ENCODE results near the gene CHTOP.
"Not testable (repeated sequence)": the region's sequence is repeated elsewhere in the genome, so short reads cannot be mapped to it uniquely, and the experiment has no call there.

CHTOP gene

DNA sequence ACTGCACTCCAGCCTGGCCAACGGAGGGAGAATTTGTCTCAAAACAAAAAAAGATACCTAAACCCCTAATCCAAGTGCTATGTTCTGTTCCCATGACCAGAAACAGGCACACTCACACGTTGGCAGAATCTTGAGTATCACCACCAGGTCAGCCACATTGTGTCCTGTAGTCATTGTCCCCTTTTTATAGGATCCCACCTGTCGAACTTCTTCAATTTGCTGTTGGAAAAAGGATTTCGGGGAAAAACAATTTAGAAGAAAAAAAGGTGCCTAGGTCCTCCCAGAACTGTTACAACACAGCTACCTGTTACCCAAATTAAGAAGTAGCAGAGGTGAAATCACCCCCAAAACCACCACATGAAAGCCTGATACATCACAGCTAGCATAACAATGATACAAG is 33.6 kb downstream of the CHTOP start:
- DNase-seq = no peak

- DNase-seq = not testable (repeated sequence)
Measured at GRCh38 chr1:153668672-153669071, 34.8 kb downstream of the CHTOP start.

DNA sequence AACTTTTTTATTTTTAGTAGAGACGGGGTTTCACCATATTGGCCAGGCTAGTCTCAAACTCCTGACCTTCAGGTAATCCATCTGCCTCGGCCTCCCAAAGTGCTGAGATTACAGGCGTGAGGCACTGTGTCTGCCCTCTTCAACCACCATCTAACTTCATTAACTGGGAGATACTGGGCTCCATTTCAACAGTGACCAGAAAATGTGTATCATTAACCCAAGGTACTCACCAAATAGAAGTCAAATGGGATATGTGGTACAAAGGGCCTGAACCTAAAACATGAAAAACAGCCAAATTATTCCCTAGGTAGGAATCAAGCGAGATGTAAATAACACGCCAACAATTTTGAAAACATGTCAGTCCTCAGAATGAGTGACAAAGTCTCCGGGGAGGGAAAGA is 35.7 kb downstream of the CHTOP start:
- DNase-seq = no peak

DNA sequence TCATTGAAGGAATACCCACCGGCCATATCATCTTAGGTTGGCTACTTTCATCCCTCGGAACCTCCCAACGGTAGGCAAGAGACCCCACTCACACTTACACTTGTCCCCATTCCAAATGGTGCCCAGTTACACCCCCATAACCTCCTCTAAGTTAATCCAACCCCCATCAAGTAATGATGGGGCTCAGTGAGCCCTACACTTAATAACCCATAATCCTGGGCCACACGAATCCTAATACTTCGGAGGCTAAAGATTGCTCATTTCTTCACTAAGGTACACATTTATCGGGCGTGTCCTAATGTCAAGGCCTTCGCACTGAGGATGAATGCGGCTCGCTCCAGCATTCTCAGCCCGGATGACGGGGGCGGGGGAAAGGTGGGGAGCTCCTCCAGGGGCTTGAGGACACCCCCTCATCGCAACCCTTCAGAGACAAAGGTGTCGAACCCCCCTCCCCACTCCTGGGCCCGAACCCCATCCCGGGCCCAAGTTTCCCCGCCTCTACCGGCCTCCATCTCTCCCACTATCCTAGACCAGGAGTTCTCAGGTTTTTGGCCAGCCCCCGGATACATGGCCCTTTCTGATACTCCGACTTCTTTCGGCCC is 36.5 kb downstream of the CHTOP start:
- no peak for DNase-seq

- DNase-seq = peak; percentile 97 to 99
Measured at GRCh38 chr1:153670859-153671627, 37.2 kb downstream of the CHTOP start, which contains the start of gene ILF2. Gene ILF2 (minus strand): TSS chr1:153670993. CDS start chr1:153670922, 71 bp downstream.

DNA sequence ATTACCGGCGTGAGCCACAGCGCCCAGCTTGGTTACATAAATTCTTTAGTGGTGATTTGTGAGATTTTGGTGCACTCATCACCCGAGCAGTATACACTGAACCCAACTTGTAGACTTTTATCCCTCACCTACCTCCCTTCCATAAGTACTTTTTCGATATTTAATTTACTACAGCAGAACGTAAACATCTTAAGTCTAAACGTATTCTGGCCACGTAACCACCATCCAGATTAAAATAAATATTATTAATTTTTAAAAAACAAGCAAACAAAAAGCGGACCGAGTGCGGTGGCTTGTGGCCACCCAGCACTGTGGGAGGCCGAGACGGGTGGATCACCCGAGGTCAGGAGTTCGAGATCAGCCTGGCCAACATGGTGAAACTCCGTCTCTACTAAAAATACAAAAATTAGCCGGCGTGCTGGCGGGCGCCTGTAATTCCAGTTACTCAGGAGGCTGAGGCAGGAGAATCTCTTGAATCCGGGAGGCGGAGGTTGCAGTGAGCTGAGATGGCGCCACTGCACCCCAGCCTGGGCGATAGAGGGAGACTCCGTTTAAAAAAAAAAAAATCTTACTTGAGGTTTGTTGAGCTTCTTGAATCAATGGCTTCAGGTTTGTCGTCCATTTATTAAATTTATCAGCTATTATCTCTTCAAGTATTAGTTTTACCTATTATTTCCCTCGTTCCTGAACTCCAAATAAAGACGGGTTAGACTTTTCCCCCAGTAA is 37.9 kb downstream of the CHTOP start:
- DNase-seq = peak in 1 of 2 experiments; percentile 73

- DNase-seq = no peak
Measured at GRCh38 chr1:153673511-153673910, 39.6 kb downstream of the CHTOP start.

DNA sequence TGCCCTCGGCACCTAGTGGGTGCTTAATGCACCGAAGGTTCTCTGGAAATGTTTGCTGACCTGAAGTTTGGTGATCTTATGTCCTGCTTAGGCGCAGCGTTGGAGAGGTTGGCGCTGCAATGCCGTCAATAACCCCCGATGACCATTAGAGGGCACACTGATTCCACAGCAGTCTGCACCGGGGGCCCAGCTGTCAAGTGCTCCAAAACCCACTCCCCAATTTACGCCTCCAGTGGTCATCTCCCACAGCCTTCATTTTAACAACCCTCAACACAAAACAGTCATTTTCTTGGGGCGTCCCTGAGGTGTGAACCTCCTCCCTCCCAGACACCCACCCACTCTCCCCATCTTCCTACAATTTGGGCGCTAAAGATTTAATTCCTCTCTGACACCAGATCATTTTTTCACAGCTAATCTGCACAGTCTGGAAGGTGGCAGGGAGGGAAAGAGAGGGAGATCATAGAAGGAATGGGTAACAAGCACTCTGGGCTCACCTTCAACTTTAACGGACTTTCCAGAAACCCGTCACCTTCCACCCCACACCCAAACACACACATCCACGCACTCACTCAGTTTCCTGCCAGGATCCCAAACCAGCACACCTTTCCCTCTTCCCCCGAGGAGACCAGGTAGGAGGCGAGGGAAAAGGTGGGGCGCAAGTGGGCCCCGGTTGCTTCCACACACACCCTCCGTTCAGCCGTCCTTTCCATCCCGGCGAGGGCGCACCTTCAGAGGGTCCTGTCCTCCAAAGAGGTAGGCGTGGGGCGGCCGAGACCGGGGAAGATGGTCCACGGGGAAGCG is 44.1 kb downstream of the CHTOP start:
- peak in 1 of 2 experiments; percentile 51 for DNase-seq

- DNase-seq = peak in 1 of 2 experiments; percentile 19
Measured at GRCh38 chr1:153678519-153679336, 44.9 kb downstream of the CHTOP start, which contains the start of gene NPR1. Gene NPR1 (plus strand): TSS chr1:153678688. CDS start chr1:153679109, 421 bp downstream.

GRCh38 chr1:153679337-153680119 is 45.7 kb downstream of the CHTOP start:
- DNase-seq = no peak

GRCh38 chr1:153680120-153680403 is 46.2 kb downstream of the CHTOP start:
- no peak for DNase-seq

DNA sequence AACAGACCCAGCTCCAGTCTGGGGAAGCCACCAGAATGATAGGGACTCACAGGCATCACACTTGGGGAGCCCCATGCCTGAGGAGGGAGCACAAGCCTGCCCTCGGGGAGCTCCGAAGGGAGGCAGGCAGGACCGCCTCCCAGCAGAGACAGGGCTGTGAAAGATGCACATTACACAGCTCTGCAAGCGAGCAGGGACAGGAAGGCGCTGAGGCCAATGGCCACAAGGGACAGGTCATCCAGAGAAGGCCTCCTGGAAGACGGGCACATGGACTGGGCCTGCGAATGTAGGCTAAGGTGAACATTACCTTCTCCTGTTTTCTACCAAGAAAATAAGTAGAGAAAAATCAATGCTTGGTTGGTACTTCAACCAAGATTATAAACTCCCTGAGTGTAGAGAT is 48.9 kb downstream of the CHTOP start:
- no peak for DNase-seq

- no peak for DNase-seq
Measured at GRCh38 chr1:153683854-153684253, 50.0 kb downstream of the CHTOP start.

GRCh38 chr1:153684892-153685291 is 51.0 kb downstream of the CHTOP start:
- DNase-seq = no peak

- no peak for DNase-seq
Measured at GRCh38 chr1:153685544-153686340, 51.9 kb downstream of the CHTOP start.

DNA sequence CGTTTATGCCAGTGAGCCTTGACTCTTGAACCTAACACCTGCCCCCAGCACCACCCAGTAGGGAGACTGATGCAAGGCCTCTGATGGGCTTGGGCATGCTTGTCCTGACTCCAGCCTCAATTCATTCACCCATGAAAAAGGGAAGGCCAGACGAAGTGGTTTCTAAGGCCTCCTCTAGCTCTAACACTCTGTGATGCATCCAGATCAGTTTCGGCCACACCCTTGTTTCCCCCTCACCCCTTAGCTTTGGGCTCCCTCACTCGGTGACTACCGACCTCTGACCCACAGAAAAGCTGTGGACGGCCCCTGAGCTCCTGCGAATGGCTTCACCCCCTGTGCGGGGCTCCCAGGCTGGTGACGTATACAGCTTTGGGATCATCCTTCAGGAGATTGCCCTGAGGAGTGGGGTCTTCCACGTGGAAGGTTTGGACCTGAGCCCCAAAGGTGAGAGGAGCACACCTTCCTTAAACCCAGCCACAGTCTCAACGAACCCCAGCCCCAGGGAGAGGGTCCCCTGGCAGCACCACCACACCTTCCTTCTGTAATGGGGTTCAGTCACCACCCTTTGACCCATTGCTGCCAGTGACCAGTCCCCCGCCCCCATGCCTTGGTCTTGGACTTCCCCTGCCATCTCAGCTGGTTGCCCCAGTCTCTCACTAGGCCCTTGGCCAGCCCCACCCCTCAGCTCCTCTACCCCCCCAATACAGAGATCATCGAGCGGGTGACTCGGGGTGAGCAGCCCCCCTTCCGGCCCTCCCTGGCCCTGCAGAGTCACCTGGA is 53.7 kb downstream of the CHTOP start:
- DNase-seq = no peak

GRCh38 chr1:153688276-153688675 is 54.4 kb downstream of the CHTOP start:
- no peak for DNase-seq

GRCh38 chr1:153688736-153689328 is 55.0 kb downstream of the CHTOP start:
- DNase-seq = no peak

DNA sequence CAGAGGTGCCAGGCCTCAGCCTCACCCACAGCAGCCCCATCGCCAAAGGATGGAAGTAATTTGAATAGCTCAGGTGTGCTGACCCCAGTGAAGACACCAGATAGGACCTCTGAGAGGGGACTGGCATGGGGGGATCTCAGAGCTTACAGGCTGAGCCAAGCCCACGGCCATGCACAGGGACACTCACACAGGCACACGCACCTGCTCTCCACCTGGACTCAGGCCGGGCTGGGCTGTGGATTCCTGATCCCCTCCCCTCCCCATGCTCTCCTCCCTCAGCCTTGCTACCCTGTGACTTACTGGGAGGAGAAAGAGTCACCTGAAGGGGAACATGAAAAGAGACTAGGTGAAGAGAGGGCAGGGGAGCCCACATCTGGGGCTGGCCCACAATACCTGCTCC is 59.6 kb downstream of the CHTOP start:
- no peak for DNase-seq

All from NCI-H446 (cell line).